Hepatocyte (in vitro differentiated cells): ENCODE data around the gene TRAPPC12. TPM values are rescaled to one million over a fixed set of nuclear protein-coding genes. Genes with fewer than 3 reads are reported as not detected.

Experiments
- DNase-seq: peaks from one replicate; pipeline ENCODE4 v3.0.0-alpha.2; 2016; ENCODE audit warnings: low spot score
- H2AFZ ChIP-seq: fragments of 200-600 bp; sonication (generic); 2 replicates; pipeline ENCODE4 v1.6.0; 2016; ENCODE audit warnings: antibody characterized with exemption, mild to moderate bottlenecking
- H3K27ac ChIP-seq: fragments of 200-600 bp; sonication (generic); 2 replicates; pipeline ENCODE4 v1.5.1; 2016; ENCODE audit warnings: mild to moderate bottlenecking
- H3K27me3 ChIP-seq: fragments of 200-600 bp; sonication (generic); 2 replicates; pipeline ENCODE4 v1.6.1; 2016
- H3K36me3 ChIP-seq: fragments of 200-600 bp; sonication (generic); replicated peaks from 2 replicates; pipeline ENCODE4 v1.5.1; 2016; ENCODE audit warnings: low read depth; ENCODE audit not compliant: insufficient read depth
- H3K4me1 ChIP-seq: fragments of 200-600 bp; sonication (generic); 2 replicates; pipeline ENCODE4 v1.5.1; 2016; ENCODE audit warnings: mild to moderate bottlenecking, moderate library complexity; ENCODE audit not compliant: insufficient read depth
- H3K4me2 ChIP-seq: fragments of 200-600 bp; sonication (generic); 2 replicates; pipeline ENCODE4 v1.6.0; 2016
- H3K4me3 ChIP-seq: fragments of 200-600 bp; sonication (generic); 2 replicates; pipeline ENCODE4 v1.5.1; 2016; ENCODE audit warnings: mild to moderate bottlenecking
- H3K79me2 ChIP-seq: fragments of 200-600 bp; sonication (generic); 2 replicates; pipeline ENCODE4 v1.6.0; 2017; ENCODE audit warnings: mild to moderate bottlenecking
- H3K9me2 ChIP-seq: fragments of 200-600 bp; sonication (generic); replicated peaks from 2 replicates; pipeline ENCODE4 v1.6.0; 2017; ENCODE audit warnings: mild to moderate bottlenecking; ENCODE audit not compliant: insufficient read depth
- H3K9me3 ChIP-seq: fragments of 200-600 bp; sonication (generic); 2 replicates; pipeline ENCODE4 v1.5.1; 2016; ENCODE audit warnings: low read depth, mild to moderate bottlenecking
- H4K20me1 ChIP-seq: fragments of 200-600 bp; sonication (generic); 2 replicates; pipeline ENCODE4 v1.6.0; 2016; ENCODE audit warnings: mild to moderate bottlenecking; ENCODE audit not compliant: insufficient read depth, poor library complexity, severe bottlenecking
- EZH2 ChIP-seq: fragments of 200-600 bp; sonication (generic); IDR thresholded peaks from 2 replicates; pipeline ENCODE4 v1.6.1; 2016; ENCODE audit warnings: antibody characterized with exemption, mild to moderate bottlenecking, borderline replicate concordance
- EZH2phosphoT487 ChIP-seq: fragments of 200-600 bp; sonication (generic); IDR thresholded peaks from one replicate; pipeline ENCODE4 v1.6.1; 2018; ENCODE audit warnings: antibody characterized with exemption, mild to moderate bottlenecking, low read depth, moderate library complexity; ENCODE audit not compliant: unreplicated experiment, severe bottlenecking
- WGBS: methylation state at CpG from one replicate; pipeline ENCODE4 v1.1.6; 2016; ENCODE audit warnings: low lambda C conversion rate; ENCODE audit errors: missing lambda C conversion rate; 5-methylcytosine and 5-hydroxymethylcytosine counted together
- polyA plus RNA-seq: library from polyadenylated mRNA; unstranded; fragments of >200 nt; fragmentation: Nextera tagmentation; extraction: Ambion mirVana; gene quantifications from 2 replicates; pipeline ENCODE4 v1.2.1, GENCODE V29; 2016
- total RNA-seq: library from RNA; depleted of rRNA; stranded (reverse); fragments of >200 nt; gene quantifications from 2 replicates; pipeline ENCODE4 v1.2.3, GENCODE V29; 2014
- TF ChIP-seq, protein P1 (sequence below): fragments of 200-600 bp; sonication (generic); IDR thresholded peaks from 2 replicates; pipeline ENCODE4 v1.5.1; 2016; ENCODE audit warnings: antibody characterized with exemption, mild to moderate bottlenecking; ENCODE audit not compliant: poor library complexity

Gene TRAPPC12
- total and polyA plus RNA-seq, 2 experiments from 2014 or later: 49.3 to 61.2 TPM

DNA sequence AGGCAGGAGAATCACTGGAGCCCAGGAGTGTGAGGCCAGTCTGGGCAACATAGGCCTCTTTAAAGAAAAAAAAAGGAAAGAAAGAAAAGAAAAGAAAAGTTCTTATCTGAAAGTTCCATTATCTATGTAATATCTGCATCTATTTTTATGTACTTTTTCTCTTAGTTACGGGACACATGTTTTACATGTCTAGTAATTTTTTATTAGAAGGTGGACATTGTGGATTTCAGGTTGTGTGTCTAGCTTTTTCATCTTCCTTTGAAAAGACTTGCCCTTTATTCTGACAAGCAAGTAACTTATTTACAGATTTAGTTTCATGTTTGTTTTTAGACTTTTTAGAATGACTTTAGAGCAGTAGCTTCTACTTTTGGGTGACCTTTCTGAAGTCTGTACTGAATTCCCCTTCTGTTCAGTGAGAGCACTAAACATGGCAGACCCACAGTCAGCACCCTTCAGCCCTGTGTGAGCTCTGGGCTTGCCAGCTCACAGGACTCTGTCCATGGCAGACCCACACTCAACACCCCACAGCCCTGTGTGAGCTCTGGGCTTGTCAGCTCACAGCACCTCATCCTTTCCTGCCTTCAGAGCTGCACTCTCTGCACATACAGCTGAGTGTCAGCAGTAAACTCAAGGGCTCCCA, 17.5 kb downstream of the TRAPPC12 start:
- Histone ChIP-seq H3K79me2 (peaks cover 15% of the 10 kb centered on the region), H3K4me3 (no peak overlapping the region), H3K27me3 (no peaks in the 10 kb centered on the region), H3K9me3 (peaks cover 14% of the 10 kb centered on the region), H2AFZ (no peak overlapping the region), H3K9me2 (no peaks in the 10 kb centered on the region), H3K27ac (no peak overlapping the region), H3K4me2 (no peak overlapping the region), H3K4me1 (no peaks in the 10 kb centered on the region), H4K20me1 (no peaks in the 10 kb centered on the region), H3K36me3 (peaks cover 4% of the 10 kb centered on the region)
- WGBS: 100% methylated on average over 1 of the region's 1 CpG
- no peak for DNase-seq
- TF ChIP-seq, protein P1, sequence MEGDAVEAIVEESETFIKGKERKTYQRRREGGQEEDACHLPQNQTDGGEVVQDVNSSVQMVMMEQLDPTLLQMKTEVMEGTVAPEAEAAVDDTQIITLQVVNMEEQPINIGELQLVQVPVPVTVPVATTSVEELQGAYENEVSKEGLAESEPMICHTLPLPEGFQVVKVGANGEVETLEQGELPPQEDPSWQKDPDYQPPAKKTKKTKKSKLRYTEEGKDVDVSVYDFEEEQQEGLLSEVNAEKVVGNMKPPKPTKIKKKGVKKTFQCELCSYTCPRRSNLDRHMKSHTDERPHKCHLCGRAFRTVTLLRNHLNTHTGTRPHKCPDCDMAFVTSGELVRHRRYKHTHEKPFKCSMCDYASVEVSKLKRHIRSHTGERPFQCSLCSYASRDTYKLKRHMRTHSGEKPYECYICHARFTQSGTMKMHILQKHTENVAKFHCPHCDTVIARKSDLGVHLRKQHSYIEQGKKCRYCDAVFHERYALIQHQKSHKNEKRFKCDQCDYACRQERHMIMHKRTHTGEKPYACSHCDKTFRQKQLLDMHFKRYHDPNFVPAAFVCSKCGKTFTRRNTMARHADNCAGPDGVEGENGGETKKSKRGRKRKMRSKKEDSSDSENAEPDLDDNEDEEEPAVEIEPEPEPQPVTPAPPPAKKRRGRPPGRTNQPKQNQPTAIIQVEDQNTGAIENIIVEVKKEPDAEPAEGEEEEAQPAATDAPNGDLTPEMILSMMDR: no peak
- TF ChIP-seq EZH2: no peak
- TF ChIP-seq EZH2phosphoT487: no peak

DNA sequence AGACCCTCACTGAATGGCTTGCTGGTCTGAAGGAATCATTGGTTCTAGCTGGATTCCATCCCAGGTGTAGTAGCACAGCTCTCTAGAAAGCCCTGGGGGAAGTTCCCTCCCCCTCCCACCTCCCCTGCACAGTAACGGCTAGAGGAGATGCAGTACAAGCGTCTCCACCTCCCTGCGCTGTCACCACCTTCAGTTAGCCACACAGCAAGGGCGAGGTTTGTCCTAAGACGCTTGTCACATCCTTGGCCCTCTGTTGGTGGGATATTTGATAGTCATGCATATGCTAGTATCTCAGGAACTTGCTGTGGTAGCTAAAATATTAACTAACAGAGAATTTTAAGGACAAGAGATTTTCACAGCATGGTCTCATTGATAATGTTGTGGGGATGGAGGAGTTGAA, 19.4 kb downstream of the TRAPPC12 start:
- H3K79me2 ChIP-seq: peaks cover 15% of the 10 kb centered on the region
- peaks cover 14% of the 10 kb centered on the region for H3K9me3 ChIP-seq
- peaks cover 4% of the 10 kb centered on the region for H3K36me3 ChIP-seq
- no peak for DNase-seq
- H3K4me3 ChIP-seq: no peak overlapping the region
- H2AFZ ChIP-seq: no peak overlapping the region
- no peaks in the 10 kb centered on the region for H4K20me1 ChIP-seq
- no peak overlapping the region for H3K27ac ChIP-seq
- no peak overlapping the region for H3K4me2 ChIP-seq
- no peaks in the 10 kb centered on the region for H3K9me2 ChIP-seq
- TF ChIP-seq EZH2phosphoT487: no peak
- TF ChIP-seq EZH2: no peak
- TF ChIP-seq, protein P1: no peak
- 84% methylated on average over 5 of the region's 5 CpGs for WGBS
- H3K4me1 ChIP-seq: no peaks in the 10 kb centered on the region
- H3K27me3 ChIP-seq: no peaks in the 10 kb centered on the region

DNA sequence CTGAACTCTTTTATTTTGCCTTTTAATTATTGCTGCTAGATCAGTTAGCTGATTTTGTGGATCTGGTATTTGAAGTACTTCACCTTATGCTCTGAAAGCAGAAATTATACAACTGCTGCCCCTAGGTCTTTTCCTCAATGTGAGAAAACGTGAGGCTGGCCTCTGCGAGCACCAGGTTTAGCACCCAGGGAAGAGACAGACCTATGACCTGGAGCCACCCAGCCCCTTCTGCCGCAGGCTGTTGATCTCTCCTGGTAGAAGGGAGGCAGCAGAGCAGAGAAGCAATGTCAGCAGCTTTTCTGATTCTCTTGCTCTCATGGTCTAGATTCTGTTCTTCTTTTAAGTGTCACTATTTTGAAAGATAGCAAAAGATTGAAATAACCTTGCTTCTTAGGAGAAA, 19.9 kb downstream of the TRAPPC12 start:
- Histone ChIP-seq H3K36me3 (peaks cover 4% of the 10 kb centered on the region), H2AFZ (no peak overlapping the region), H3K9me2 (no peaks in the 10 kb centered on the region), H4K20me1 (no peaks in the 10 kb centered on the region), H3K79me2 (peaks cover 15% of the 10 kb centered on the region), H3K4me2 (no peak overlapping the region), H3K27ac (no peak overlapping the region), H3K27me3 (no peaks in the 10 kb centered on the region), H3K9me3 (peaks cover 14% of the 10 kb centered on the region), H3K4me3 (no peak overlapping the region), H3K4me1 (no peaks in the 10 kb centered on the region)
- TF ChIP-seq EZH2phosphoT487 (no peak), EZH2 (no peak)
- TF ChIP-seq, protein P1: no peak
- DNase-seq: no peak
- 86% methylated on average over 3 of the region's 3 CpGs for WGBS
